Neural cell (in vitro differentiated cells): ENCODE results near the gene ENPP7.

Experiments
- CTCF ChIP-seq: fragments of 450-650 bp; IDR thresholded peaks from 2 replicates; pipeline ENCODE4 v1.5.1; 2014; ENCODE audit warnings: antibody characterized with exemption, mild to moderate bottlenecking, moderate library complexity; ENCODE audit not compliant: poor library complexity, severe bottlenecking
- MXI1 ChIP-seq: fragments of 450-650 bp; conservative IDR thresholded peaks from 2 replicates; pipeline ENCODE4 v1.6.1; 2014; ENCODE audit warnings: antibody characterized with exemption, mild to moderate bottlenecking; ENCODE audit not compliant: poor library complexity, severe bottlenecking
- RAD21 ChIP-seq: fragments of 450-650 bp; conservative IDR thresholded peaks from 2 replicates; pipeline ENCODE4 v1.6.1; 2014; ENCODE audit warnings: antibody characterized with exemption, mild to moderate bottlenecking, moderate library complexity

- TF ChIP-seq CTCF (no peak), MXI1 (no peak), RAD21 (no peak)
These were observed 26.5 kb downstream of the ENPP7 start for GRCh38 chr17:79757140-79757745.
